ENCODE measurements around the gene SNHG17. TPM values are rescaled to one million over a fixed set of nuclear protein-coding genes. Genes with fewer than 3 reads are reported as not detected.
A peak's percentile ranks its signal among the peaks of the same experiment; 100 is the strongest.

SNHG17 gene
- total and polyA plus RNA-seq, 9 of the 15 experiments (the other 6 are each of a cell fraction or from before 2014, with no cell fraction given) = 29.8 to 106 (median 57.7) TPM

GRCh38 chr20:38405132-38405531 is 30.0 kb downstream of the SNHG17 start (continued):
- TF ChIP-seq GTF2B (IDR thresholded peaks at IDR 0.05; ENCODE audit: extremely low read depth, insufficient read length) (no peak), STAT5A (IDR thresholded peaks at IDR 0.05; ENCODE audit: borderline replicate concordance, low read length) (no peak), DACH1 (IDR thresholded peaks at IDR 0.05; ENCODE audit: partially characterized antibody) (no peak), ZNF165 (CRISPR knock-in tag; IDR thresholded peaks at IDR 0.05; ENCODE audit: borderline replicate concordance) (no peak), L3MBTL2 (IDR thresholded peaks at IDR 0.05) (peak; percentile 42; the same call in 1 of the 2 replicates), ZNF75A (CRISPR knock-in tag; IDR thresholded peaks at IDR 0.05) (no peak), CAMTA2 (CRISPR knock-in tag; conservative IDR thresholded peaks at IDR 0.05) (no peak), ZNF175 (CRISPR knock-in tag; IDR thresholded peaks at IDR 0.05; ENCODE audit: low read depth) (no peak), FOXK1 (CRISPR knock-in tag; IDR thresholded peaks at IDR 0.05; ENCODE audit: borderline replicate concordance) (no peak), BCLAF1 (IDR thresholded peaks at IDR 0.05; ENCODE audit: borderline replicate concordance in 1 of 2, control insufficient read depth in 1 of 2, low read depth in 2 of 2, low read length in 1 of 2) (no peak), REST (IDR thresholded peaks at IDR 0.05; ENCODE audit: borderline replicate concordance) (peak; percentile 25; the same call in 1 of the 2 replicates), REST (CRISPR knock-in tag; IDR thresholded peaks at IDR 0.05; ENCODE audit: low read depth) (no peak), PTBP1 (IDR thresholded peaks at IDR 0.05; ENCODE audit: low read depth, low read length) (no peak), RNF219 (CRISPR knock-in tag; IDR thresholded peaks at IDR 0.05) (no peak), PRPF4 (IDR thresholded peaks at IDR 0.05; ENCODE audit: insufficient read depth, low read depth, low read length, poor library complexity, severe bottlenecking) (no peak)

Measured in K562 (cell line).